Spleen (tissue), 11 donors: ENCODE data around the gene ATP6V0C. TPM values are rescaled to one million over a fixed set of nuclear protein-coding genes. Genes with fewer than 3 reads are reported as not detected.

Experiments
- DNase-seq: peaks from one replicate; pipeline ENCODE4 v3.0.0-alpha.2; 2020
- H3K27ac ChIP-seq, 8 donors: fragments of 200-600 bp; sonication (generic) in 7 of 8; 1 replicate in 4 of 8; 2 replicates in 4 of 8; pipeline versions ENCODE4 v1.5.0 to v1.8.0; 2016 to 2021; ENCODE audit warnings: inconsistent platforms in 4 of 8, mild to moderate bottlenecking in 4 of 8, moderate library complexity in 1 of 8
- H3K27me3 ChIP-seq, 7 donors: fragments of 200-600 bp; sonication (generic) in 6 of 7; replicated peaks in 1 of 7; 1 replicate in 4 of 7; 2 replicates in 3 of 7; pipeline versions ENCODE4 v1.5.0 to v1.8.0; 2016 to 2021; ENCODE audit warnings: inconsistent platforms in 3 of 7, mild to moderate bottlenecking in 1 of 7
- H3K36me3 ChIP-seq, 6 donors: fragments of 200-600 bp; sonication (generic) in 5 of 6; 1 replicate in 4 of 6; 2 replicates in 2 of 6; pipeline versions ENCODE4 v1.5.0 to v1.8.0; 2016 to 2021; ENCODE audit warnings: inconsistent platforms in 2 of 6
- H3K4me1 ChIP-seq, 6 donors: fragments of 200-600 bp; sonication (generic) in 5 of 6; 1 replicate in 3 of 6; 2 replicates in 3 of 6; pipeline versions ENCODE4 v1.5.0 to v1.8.0; 2016 to 2021; ENCODE audit warnings: inconsistent platforms in 3 of 6
- H3K4me3 ChIP-seq, 8 donors: fragments of 200-600 bp; sonication (generic) in 7 of 8; 1 replicate in 4 of 8; 2 replicates in 4 of 8; pipeline versions ENCODE4 v1.5.0 to v1.8.0; 2016 to 2021; ENCODE audit warnings: inconsistent platforms in 4 of 8, mild to moderate bottlenecking in 4 of 8, moderate library complexity in 2 of 8
- H3K9me3 ChIP-seq, 8 donors: fragments of 200-600 bp; sonication (generic) in 7 of 8; 1 replicate in 4 of 8; 2 replicates in 4 of 8; pipeline versions ENCODE4 v1.5.0 to v1.8.0; 2016 to 2021; ENCODE audit warnings: inconsistent platforms in 4 of 8
- POLR2A ChIP-seq, 3 donors: fragments of 450-650 bp; IDR thresholded peaks; one replicate each; pipeline ENCODE4 v1.5.1; 2017; ENCODE audit warnings: antibody characterized with exemption in 3 of 3, mild to moderate bottlenecking in 1 of 3
- POLR2AphosphoS5 ChIP-seq, 3 donors: sonication (generic); formaldehyde crosslinking; IDR thresholded peaks; one replicate each; pipeline ENCODE4 v1.5.1; 2017; ENCODE audit warnings: antibody characterized with exemption in 3 of 3
- whole genome bisulfite sequencing, 5 donors: extraction: QIAGEN DNeasy Blood & Tissue Kit in 3 of 5; methylation state at CpG; one replicate each; pipeline versions ENCODE4 v1.1.5 to v1.1.7; 2013 to 2018; 5-methylcytosine and 5-hydroxymethylcytosine counted together
- intact Hi-C: fragments of 100-400 bp; cut with DNase I; formaldehyde crosslinking; loops from one replicate; pipeline ENCODE4 v1.15.0; 2023; ENCODE audit warnings: low total_unique reads
- polyA plus RNA-seq, 3 donors: library from polyadenylated mRNA; stranded (reverse); fragments of 200-250 nt; gene quantifications; one replicate each; pipeline ENCODE4 v1.2.1, GENCODE V29; 2013
- total RNA-seq, 7 donors: library from RNA; depleted of rRNA in 3 of 7; stranded (reverse); fragments of >200 nt in 3 of 7; fragmentation: NEBNext Ultra II Directional in 4 of 7; extraction: Animal tissue kit (Norgen Biotek cat#: 25700) in 4 of 7; gene quantifications; one replicate each; pipeline versions ENCODE4 v1.1.0 to v1.2.1, GENCODE V29; 2016 to 2021
- TF ChIP-seq, protein P1 (sequence below), 11 experiments: fragments of 200-600 bp in 7 of 11; fragments of 450-650 bp in 4 of 11; sonication (generic) in 4 of 11; IDR thresholded peaks in 8 of 11; conservative IDR thresholded peaks in 3 of 11; 1 replicate in 7 of 11; 2 replicates in 4 of 11; pipeline versions ENCODE4 v1.4.0 to v1.8.0; 2016 to 2021; ENCODE audit warnings: antibody characterized with exemption in 11 of 11, inconsistent platforms in 4 of 11, mild to moderate bottlenecking in 1 of 11
- donor health status: healthy with polysubstance abuse.
- donor health status: DM: no; HTN: no; CAD: no; lungs with moderate emphysema.
- donor health status: DM: no; HTN: no; CAD: no.
- donor health status: Bipolar disorder and iron deficiency.
- donor health status: healthy.
- donor health status: DM: no; HTN: no; CAD: no.
- donor health status: DM: yes; HTN: yes; CAD: no.

ATP6V0C gene
- total and polyA plus RNA-seq, 10 donors, result 64.5 to 199 (median 112) TPM

DNA sequence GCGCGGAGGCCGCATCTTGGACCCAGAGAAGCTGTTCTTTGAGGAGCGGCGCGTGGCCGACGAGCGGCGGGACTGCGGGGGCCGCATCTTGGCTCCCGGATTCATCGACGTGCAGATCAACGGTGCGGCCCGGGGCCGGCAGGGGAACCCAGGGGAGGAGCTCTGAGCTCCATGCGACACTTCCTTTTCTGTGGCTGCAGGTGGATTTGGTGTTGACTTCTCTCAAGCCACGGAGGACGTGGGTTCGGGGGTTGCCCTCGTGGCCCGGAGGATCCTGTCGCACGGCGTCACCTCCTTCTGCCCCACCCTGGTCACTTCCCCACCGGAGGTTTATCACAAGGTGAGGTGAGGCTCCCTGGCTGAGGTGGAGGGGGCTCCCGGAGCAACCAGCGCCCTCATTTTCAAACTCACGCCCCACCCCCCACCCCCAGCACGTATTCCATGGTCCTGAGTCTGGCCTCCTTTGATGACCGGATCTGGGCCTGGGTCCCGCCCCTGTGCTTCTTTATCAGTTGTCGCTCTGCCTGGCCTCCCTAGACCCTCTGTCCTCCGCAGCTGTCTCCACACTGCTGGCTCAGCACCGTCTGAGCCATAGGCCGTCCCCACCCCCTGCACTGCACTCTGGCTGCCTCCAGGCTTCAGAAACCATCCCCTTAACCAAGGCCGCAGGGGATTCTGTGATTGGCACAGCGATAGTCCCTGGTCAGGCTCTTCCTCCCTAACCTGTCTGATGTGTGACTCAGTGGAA, 7.2 kb downstream of the ATP6V0C start:
- DNase-seq, result peak; percentile 93
- no peaks in the 10 kb centered on the region for H3K9me3 ChIP-seq
- WGBS, 5 donors, result 19 to 32% (median 22%) methylated on average over 25 to 41 of the region's 41 CpGs
- H3K4me3 ChIP-seq, result peak overlapping the region; percentile 51 to 93 (median 66)
- H3K36me3 ChIP-seq, result peaks cover 0 to 82% (median 33%) of the 10 kb centered on the region in 6 donors
- peak overlapping the region; percentile 78 to 100 (median 92) for H3K27ac ChIP-seq
- intact Hi-C loops, result no loop called here
- no peaks in the 10 kb centered on the region for H3K27me3 ChIP-seq
- TF ChIP-seq, protein P1, sequence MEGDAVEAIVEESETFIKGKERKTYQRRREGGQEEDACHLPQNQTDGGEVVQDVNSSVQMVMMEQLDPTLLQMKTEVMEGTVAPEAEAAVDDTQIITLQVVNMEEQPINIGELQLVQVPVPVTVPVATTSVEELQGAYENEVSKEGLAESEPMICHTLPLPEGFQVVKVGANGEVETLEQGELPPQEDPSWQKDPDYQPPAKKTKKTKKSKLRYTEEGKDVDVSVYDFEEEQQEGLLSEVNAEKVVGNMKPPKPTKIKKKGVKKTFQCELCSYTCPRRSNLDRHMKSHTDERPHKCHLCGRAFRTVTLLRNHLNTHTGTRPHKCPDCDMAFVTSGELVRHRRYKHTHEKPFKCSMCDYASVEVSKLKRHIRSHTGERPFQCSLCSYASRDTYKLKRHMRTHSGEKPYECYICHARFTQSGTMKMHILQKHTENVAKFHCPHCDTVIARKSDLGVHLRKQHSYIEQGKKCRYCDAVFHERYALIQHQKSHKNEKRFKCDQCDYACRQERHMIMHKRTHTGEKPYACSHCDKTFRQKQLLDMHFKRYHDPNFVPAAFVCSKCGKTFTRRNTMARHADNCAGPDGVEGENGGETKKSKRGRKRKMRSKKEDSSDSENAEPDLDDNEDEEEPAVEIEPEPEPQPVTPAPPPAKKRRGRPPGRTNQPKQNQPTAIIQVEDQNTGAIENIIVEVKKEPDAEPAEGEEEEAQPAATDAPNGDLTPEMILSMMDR (IDR thresholded peaks at IDR 0.05 in 8 of 11, conservative IDR thresholded peaks at IDR 0.05 in 3 of 11), result peak in 1 of 11 experiments; percentile 8
- no peak for TF ChIP-seq POLR2A (IDR thresholded peaks at IDR 0.05)
- peak; percentile 50 to 63 (median 60) for TF ChIP-seq POLR2AphosphoS5 (IDR thresholded peaks at IDR 0.05)
- H3K4me1 ChIP-seq, result peaks cover 44 to 93% (median 60%) of the 10 kb centered on the region in 6 donors

DNA sequence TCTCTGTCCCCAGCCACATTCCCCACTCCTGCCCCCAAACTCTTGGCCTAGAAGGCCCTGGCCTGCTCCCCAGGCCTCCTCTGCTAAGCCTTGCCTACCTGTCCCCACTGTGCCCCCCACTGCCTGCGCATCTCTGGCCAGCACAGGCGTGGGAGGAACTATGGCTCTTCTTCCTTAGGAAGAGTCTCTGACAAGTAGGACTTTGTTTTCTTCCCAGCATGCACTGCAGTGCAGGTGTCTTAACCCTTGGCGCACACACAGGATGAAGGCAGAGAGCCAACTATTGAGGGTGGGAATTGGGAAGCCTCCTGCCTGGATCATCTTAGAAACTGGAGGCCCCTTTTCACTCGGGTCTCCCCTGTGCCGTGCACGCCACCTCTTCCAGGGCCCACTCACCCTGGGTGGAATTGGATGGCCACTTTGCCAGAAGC, 10.1 kb downstream of the ATP6V0C start:
- peaks cover 18 to 86% (median 34%) of the 10 kb centered on the region in 6 donors for H3K4me1 ChIP-seq
- WGBS, 5 donors, result 92 to 98% (median 93%) methylated on average over 6 of the region's 6 CpGs
- no peak overlapping the region for H3K4me3 ChIP-seq
- no peaks in the 10 kb centered on the region for H3K9me3 ChIP-seq
- H3K27ac ChIP-seq, result peak overlapping the region in 2 of 8 donors; percentile 11 to 18
- DNase-seq, result peak; percentile 57
- H3K36me3 ChIP-seq, result peaks cover 0 to 89% (median 59%) of the 10 kb centered on the region in 6 donors
- intact Hi-C loops, result no loop called here
- TF ChIP-seq POLR2AphosphoS5 (IDR thresholded peaks at IDR 0.05) (peak in 1 of 3 donors; percentile 28), POLR2A (IDR thresholded peaks at IDR 0.05) (no peak)
- TF ChIP-seq, protein P1 (IDR thresholded peaks at IDR 0.05 in 8 of 11, conservative IDR thresholded peaks at IDR 0.05 in 3 of 11), result no peak
- H3K27me3 ChIP-seq, result no peaks in the 10 kb centered on the region

DNA sequence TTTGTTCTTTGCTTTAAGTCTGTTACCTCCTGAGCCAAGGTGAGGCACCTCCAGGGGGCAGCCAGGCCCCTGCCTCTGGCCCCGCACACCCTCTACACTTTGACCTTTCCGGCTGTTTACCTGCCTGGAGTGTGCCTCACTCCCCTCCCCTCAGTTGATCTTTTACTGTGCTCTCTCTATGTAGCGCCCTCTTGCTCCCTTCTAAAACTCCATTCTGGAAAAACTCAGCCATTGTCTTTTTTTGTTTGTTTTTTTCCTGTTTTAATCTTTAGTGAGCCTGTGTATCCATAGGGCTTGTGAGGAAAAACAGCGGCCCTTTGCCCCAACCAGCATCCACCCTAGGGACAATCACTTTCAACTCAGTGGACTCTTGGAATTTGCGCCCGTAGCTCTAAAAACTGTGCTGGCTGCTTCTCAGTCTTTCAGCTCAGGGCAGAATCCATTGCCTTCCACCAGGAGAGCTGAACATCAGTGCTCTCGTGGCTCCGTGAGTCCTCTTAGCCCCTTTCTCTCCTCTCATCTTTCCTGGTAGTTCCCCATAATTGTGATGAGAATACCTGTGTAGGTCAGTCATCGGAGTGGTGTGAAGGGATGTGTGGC, 10.7 kb downstream of the ATP6V0C start:
- TF ChIP-seq POLR2AphosphoS5 (IDR thresholded peaks at IDR 0.05) (no peak), POLR2A (IDR thresholded peaks at IDR 0.05) (no peak)
- TF ChIP-seq, protein P1 (IDR thresholded peaks at IDR 0.05 in 8 of 11, conservative IDR thresholded peaks at IDR 0.05 in 3 of 11), result no peak
- Histone ChIP-seq H3K27me3 (no peaks in the 10 kb centered on the region), H3K4me3 (no peak overlapping the region), H3K4me1 (peaks cover 12 to 80% (median 27%) of the 10 kb centered on the region in 6 donors), H3K9me3 (no peaks in the 10 kb centered on the region), H3K27ac (peak overlapping the region in 1 of 8 donors; percentile 18), H3K36me3 (peaks cover 0 to 89% (median 64%) of the 10 kb centered on the region in 6 donors)
- WGBS, 5 donors, result 94 to 98% (median 96%) methylated on average over 9 of the region's 9 CpGs
- peak; percentile 47 for DNase-seq
- intact Hi-C loops, result no loop called here

DNA sequence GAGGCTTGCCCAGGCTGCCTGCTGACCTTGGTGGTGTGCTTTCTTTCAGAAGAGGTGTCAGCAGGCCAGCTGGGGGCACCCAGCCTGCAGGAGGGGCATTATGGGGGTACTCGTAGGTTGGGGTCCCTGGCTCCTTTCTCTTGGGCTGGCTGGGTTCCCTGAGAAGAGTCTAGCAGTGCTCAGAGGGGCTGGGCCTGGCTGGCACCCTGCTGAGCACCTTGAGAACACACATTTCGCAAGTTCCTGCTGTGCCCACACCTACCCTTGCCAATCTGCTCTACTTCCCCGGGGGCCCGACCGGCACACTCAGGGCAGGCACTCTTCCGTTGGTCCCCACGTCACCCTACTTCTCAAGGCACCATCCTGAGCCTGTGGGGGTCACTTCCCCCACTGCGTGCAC, 12.4 kb downstream of the ATP6V0C start:
- WGBS, 5 donors, result 55 to 86% (median 75%) methylated on average over 7 to 8 of the region's 8 CpGs
- TF ChIP-seq POLR2AphosphoS5 (IDR thresholded peaks at IDR 0.05) (peak in 1 of 3 donors; percentile 50), POLR2A (IDR thresholded peaks at IDR 0.05) (no peak)
- TF ChIP-seq, protein P1 (IDR thresholded peaks at IDR 0.05 in 8 of 11, conservative IDR thresholded peaks at IDR 0.05 in 3 of 11), result no peak
- intact Hi-C loops, result no loop called here
- no peaks in the 10 kb centered on the region for H3K9me3 ChIP-seq
- no peaks in the 10 kb centered on the region for H3K27me3 ChIP-seq
- H3K36me3 ChIP-seq, result peaks cover 0 to 97% (median 66%) of the 10 kb centered on the region in 6 donors
- peak overlapping the region in 5 of 8 donors; percentile 51 to 78 (median 65) for H3K27ac ChIP-seq
- H3K4me1 ChIP-seq, result peaks cover 7 to 83% (median 25%) of the 10 kb centered on the region in 6 donors
- peak; percentile 74 for DNase-seq
- peak overlapping the region in 1 of 8 donors; percentile 10 for H3K4me3 ChIP-seq
